ENCODE measurements around the gene CHTOP.
"Not testable (repeated sequence)": the region's sequence is repeated elsewhere in the genome, so short reads cannot be mapped to it uniquely, and the experiment has no call there.

Gene CHTOP

GRCh38 chr1:153658400-153659174 lies 24.7 kb downstream of the CHTOP start, which contains the start of gene SNAPIN:
SNAPIN (plus strand) TSS chr1:153658703; CDS start chr1:153658744, 41 bp downstream.
- peak; percentile 86 for DNase-seq (ENCODE audit: insufficient read length, low spot score)
- FAIRE-seq = no peak

DNA sequence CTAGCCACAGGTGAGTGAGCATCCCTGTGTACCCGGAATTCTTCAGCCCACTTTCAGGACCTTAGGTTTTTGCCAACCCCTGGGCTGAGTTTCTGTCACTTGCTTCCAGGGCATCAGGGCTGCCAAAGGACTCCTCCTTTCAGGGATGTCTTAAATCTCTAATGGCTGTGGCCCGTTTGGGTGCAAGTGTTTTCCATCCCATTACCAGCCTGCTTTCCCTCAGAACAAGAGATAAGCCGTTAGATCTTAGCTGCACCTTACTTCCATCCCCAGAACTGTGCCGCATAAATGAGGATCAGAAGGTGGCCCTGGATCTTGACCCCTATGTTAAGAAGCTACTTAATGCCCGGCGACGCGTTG lies 25.3 kb downstream of the CHTOP start:
- DNase-seq (ENCODE audit: insufficient read length, low spot score) (no peak), FAIRE-seq (no peak)

GRCh38 chr1:153659656-153660055 lies 25.8 kb downstream of the CHTOP start:
- no peak for FAIRE-seq

DNA sequence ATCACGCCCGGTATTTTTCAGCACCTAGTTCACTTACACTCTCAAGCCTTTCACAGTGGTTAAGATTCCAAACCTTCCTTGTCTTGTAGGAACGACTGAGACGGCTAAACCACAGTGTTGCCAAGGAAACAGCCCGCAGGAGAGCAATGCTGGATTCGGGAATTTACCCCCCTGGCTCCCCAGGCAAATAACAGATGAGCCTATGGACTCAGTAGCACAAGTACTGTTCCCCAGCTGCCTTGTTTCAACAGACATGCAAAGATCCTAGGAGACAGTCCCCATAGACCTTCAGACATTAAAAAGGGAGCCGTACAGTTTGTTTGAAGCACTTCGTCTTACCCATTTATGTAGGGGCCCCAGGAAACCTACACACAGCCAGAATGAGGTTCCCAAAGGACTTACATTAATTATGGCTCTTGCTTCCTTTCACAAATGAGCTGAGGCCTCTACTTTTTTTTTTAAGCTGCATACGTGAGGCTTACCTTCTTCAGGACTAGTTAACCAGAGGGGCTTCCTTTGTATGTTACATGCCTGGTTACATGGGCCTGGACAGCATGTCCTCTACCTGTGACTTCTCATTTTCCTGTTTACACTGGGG lies 27.3 kb downstream of the CHTOP start:
- DNase-seq (ENCODE audit: insufficient read length, low spot score) (no peak), FAIRE-seq (no peak)

More at GRCh38 chr1:153659656-153660055, 25.8 kb downstream of the CHTOP start:
- no peak for DNase-seq (ENCODE audit: insufficient read length, low spot score)

- no peak for DNase-seq (ENCODE audit: insufficient read length, low spot score)
- FAIRE-seq = no peak
Observed at GRCh38 chr1:153662269-153662668, 28.4 kb downstream of the CHTOP start.

- DNase-seq (ENCODE audit: insufficient read length, low spot score) (no peak), FAIRE-seq (no peak)
Observed at GRCh38 chr1:153663211-153663610, 29.3 kb downstream of the CHTOP start.

GRCh38 chr1:153667439-153667838 lies 33.6 kb downstream of the CHTOP start:
- DNase-seq (ENCODE audit: insufficient read length, low spot score) (no peak), FAIRE-seq (no peak)

GRCh38 chr1:153668672-153669071 lies 34.8 kb downstream of the CHTOP start:
- FAIRE-seq; DNase-seq (ENCODE audit: insufficient read length, low spot score): not testable (repeated sequence)

DNA sequence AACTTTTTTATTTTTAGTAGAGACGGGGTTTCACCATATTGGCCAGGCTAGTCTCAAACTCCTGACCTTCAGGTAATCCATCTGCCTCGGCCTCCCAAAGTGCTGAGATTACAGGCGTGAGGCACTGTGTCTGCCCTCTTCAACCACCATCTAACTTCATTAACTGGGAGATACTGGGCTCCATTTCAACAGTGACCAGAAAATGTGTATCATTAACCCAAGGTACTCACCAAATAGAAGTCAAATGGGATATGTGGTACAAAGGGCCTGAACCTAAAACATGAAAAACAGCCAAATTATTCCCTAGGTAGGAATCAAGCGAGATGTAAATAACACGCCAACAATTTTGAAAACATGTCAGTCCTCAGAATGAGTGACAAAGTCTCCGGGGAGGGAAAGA lies 35.7 kb downstream of the CHTOP start:
- FAIRE-seq = no peak
- DNase-seq (ENCODE audit: insufficient read length, low spot score) = no peak

DNA sequence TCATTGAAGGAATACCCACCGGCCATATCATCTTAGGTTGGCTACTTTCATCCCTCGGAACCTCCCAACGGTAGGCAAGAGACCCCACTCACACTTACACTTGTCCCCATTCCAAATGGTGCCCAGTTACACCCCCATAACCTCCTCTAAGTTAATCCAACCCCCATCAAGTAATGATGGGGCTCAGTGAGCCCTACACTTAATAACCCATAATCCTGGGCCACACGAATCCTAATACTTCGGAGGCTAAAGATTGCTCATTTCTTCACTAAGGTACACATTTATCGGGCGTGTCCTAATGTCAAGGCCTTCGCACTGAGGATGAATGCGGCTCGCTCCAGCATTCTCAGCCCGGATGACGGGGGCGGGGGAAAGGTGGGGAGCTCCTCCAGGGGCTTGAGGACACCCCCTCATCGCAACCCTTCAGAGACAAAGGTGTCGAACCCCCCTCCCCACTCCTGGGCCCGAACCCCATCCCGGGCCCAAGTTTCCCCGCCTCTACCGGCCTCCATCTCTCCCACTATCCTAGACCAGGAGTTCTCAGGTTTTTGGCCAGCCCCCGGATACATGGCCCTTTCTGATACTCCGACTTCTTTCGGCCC lies 36.5 kb downstream of the CHTOP start:
- DNase-seq (ENCODE audit: insufficient read length, low spot score) (no peak), FAIRE-seq (no peak)

DNA sequence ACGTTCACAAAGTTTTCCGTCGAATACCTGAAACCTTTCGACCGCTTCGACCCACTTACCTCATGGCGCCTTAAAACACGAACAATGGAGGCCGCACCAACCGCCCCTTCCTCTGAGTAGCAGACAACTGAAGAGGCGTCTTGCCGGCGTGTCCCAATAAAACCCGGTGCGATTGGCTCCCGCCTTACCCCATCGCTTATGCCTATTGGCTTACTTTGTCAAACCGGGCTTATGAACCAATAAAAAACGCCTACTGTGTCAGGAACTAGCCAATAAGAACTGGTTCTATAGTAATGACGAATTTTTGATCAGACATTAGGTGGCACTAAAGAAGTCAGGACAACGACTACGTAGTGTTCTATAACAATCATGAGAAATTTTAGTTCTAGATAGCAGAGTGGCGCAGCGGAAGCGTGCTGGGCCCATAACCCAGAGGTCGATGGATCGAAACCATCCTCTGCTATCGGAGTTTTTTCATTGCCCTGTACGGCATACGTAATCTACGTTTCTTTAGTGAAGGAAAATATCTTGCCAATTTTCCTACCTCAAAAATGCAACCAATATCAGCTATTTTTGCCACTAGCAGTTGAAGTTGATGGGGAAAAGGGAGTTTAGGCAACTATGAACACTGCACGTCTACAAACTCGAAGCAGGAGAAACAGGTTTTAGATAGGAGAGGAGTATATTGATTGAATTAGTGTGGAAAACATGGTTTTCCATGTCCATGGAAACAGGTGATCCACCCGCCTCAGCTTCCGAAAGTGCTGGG lies 37.2 kb downstream of the CHTOP start, which contains the start of gene ILF2:
ILF2 (minus strand) TSS at position 135 of the 769 bp plus-strand sequence; CDS start at position 64, 71 bp downstream.
- DNase-seq (ENCODE audit: insufficient read length, low spot score) (peak; percentile 99), FAIRE-seq (peak; percentile 13)

- not testable (repeated sequence) for DNase-seq (ENCODE audit: insufficient read length, low spot score); FAIRE-seq
Observed at GRCh38 chr1:153671628-153672353, 37.9 kb downstream of the CHTOP start.

DNA sequence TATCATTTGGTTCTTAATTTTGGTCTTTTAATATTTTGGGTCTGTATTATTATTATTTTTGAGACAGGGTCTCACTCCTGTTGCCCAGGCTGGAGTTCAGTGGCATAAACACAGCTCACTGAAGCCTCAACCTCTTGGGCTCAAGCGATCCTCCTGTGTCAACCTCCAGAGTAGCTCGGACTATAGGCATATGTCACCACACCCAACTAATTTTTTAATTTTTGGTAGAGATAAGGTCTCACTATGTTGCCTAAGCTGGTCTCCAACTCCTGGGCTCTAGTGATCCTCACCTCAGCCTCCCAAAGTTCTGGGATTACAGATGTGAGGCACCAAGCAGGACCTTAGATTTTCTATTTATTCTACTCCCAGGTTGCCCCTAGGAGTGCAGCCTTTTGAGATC lies 39.6 kb downstream of the CHTOP start:
- DNase-seq (ENCODE audit: insufficient read length, low spot score) = no peak
- no peak for FAIRE-seq

DNA sequence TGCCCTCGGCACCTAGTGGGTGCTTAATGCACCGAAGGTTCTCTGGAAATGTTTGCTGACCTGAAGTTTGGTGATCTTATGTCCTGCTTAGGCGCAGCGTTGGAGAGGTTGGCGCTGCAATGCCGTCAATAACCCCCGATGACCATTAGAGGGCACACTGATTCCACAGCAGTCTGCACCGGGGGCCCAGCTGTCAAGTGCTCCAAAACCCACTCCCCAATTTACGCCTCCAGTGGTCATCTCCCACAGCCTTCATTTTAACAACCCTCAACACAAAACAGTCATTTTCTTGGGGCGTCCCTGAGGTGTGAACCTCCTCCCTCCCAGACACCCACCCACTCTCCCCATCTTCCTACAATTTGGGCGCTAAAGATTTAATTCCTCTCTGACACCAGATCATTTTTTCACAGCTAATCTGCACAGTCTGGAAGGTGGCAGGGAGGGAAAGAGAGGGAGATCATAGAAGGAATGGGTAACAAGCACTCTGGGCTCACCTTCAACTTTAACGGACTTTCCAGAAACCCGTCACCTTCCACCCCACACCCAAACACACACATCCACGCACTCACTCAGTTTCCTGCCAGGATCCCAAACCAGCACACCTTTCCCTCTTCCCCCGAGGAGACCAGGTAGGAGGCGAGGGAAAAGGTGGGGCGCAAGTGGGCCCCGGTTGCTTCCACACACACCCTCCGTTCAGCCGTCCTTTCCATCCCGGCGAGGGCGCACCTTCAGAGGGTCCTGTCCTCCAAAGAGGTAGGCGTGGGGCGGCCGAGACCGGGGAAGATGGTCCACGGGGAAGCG lies 44.1 kb downstream of the CHTOP start:
- peak; percentile 39 for DNase-seq (ENCODE audit: insufficient read length, low spot score)
- FAIRE-seq = peak; percentile 55

- DNase-seq (ENCODE audit: insufficient read length, low spot score) (no peak), FAIRE-seq (no peak)
Observed at GRCh38 chr1:153678519-153679336, 44.9 kb downstream of the CHTOP start, which contains the start of gene NPR1. NPR1 (plus strand) TSS chr1:153678688; CDS start chr1:153679109, 421 bp downstream.

DNA sequence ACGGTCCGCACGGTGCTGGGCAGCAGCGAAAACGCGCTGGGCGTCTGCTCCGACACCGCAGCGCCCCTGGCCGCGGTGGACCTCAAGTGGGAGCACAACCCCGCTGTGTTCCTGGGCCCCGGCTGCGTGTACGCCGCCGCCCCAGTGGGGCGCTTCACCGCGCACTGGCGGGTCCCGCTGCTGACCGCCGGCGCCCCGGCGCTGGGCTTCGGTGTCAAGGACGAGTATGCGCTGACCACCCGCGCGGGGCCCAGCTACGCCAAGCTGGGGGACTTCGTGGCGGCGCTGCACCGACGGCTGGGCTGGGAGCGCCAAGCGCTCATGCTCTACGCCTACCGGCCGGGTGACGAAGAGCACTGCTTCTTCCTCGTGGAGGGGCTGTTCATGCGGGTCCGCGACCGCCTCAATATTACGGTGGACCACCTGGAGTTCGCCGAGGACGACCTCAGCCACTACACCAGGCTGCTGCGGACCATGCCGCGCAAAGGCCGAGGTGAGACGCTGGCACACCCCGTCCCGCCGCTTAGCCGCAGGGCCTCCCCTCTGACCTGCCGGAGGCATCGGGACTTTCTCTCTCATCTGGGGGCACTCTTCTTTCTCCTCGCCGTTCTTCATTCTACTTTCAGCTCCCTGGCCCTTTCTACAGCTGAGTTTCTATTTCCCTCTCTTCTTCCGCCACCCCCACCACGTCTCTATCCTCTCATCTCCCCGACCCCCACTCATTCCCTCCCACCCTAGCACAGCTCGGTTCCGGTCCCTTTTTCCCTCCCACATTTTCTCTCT lies 45.7 kb downstream of the CHTOP start:
- FAIRE-seq (no peak), DNase-seq (ENCODE audit: insufficient read length, low spot score) (no peak)

- no peak for DNase-seq (ENCODE audit: insufficient read length, low spot score)
- FAIRE-seq = no peak
Observed at GRCh38 chr1:153680120-153680403, 46.2 kb downstream of the CHTOP start.

DNA sequence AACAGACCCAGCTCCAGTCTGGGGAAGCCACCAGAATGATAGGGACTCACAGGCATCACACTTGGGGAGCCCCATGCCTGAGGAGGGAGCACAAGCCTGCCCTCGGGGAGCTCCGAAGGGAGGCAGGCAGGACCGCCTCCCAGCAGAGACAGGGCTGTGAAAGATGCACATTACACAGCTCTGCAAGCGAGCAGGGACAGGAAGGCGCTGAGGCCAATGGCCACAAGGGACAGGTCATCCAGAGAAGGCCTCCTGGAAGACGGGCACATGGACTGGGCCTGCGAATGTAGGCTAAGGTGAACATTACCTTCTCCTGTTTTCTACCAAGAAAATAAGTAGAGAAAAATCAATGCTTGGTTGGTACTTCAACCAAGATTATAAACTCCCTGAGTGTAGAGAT lies 48.9 kb downstream of the CHTOP start:
- FAIRE-seq (no peak), DNase-seq (ENCODE audit: insufficient read length, low spot score) (no peak)

Data from HTR-8/SVneo (cell line).